ENCODE measurements around the gene DNAH3.

DNA sequence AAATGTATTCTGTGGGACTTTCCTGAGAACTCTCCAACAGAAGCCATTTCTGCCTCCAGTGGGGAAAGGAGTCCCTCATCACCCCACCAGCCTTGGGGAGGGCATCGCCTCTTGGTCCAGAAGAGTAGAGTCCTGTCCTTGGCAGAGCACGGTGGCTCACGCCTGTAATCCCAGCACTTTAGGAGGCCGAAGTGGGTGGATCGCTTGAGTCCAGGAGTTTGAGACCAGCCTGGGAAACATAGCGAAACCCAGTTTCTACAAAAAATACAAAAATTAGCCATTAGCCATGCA, 209.1 kb downstream of the DNAH3 start:
- no peak for TF ChIP-seq POLR2A (IDR thresholded peaks at IDR 0.05; ENCODE audit: low read length)
- TF ChIP-seq GATA1 (IDR thresholded peaks at IDR 0.05; ENCODE audit: low read depth, low read length): no peak

Measured in erythroblast (primary cell).